HG03439 (cell line): ENCODE data around the gene TRAPPC12.

Source experiments
- ATAC-seq: cut with Tn5 transposase; IDR thresholded peaks from one replicate; pipeline ENCODE4 v1.9.1; 2021; ENCODE audit warnings: mild to moderate bottlenecking, moderate library complexity; ENCODE audit not compliant: unreplicated experiment

The TRAPPC12 gene

DNA sequence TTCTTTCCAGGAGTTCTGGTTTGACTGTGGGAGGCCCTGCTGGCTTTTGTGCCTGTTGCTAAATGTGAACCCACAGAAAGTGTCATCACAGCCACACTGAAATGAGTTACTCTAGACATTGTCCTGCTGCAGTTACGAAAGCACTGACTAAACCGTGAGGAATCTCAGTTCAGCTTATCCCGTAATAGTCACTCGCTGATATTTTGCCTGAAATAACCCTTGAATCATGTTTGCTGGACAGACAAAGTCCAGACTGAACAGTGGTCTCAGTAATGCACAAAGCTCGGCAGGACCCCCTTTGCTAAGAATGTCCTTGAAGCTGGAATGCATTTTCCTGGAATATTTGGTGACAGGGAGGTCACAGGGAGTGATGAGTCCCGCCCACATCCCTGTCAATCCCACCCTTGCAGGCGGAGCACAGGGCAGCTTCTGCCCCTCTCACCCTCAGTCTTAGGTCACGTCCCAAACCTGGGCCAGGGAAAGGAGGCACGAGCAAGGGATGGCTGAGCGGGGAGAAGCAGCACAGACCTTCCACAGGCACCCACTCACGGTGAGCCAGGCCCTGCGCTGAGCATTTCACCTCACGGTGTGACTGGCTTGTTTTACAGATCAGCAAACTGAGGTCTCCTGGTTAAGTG lies 86.5 kb downstream of the TRAPPC12 start:
- ATAC-seq, result no peak

DNA sequence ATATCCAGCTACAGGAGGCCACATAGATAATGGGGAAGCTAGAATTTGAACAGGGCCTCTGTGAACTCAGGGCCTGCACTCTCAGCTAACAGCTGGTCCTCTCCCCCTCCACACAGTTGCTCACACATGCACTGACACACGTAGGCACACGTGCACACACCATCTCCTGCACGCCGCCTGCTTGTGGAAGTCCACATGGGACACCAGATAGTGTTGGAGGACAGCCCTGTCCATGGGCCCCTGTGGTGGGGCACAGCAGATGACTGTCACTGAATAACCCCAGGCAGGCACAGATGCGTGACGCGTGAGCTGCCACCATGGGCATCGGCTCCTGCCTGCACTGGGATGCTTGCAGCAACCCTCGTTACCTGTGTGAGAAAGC lies 87.0 kb downstream of the TRAPPC12 start:
- no peak for ATAC-seq

DNA sequence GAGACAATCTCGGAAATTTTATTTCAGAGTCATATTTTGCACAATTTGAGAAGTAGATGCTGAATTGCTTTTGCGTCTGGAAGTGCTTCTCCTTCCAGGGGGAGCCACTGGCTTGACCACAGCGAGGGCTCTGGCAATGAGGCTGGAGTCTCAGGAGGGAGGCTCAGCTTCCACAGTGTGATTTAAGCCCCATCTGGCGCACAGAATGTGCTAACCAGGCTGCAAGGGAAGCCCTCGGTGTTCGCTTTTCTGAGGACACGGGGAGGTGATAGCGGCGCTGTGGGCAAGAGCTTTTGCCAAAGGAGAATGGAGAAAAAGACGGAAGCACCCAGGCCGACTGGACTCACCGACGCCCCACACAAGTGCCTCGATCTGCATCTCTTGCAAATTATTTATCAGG lies 87.5 kb downstream of the TRAPPC12 start:
- ATAC-seq, result no peak

DNA sequence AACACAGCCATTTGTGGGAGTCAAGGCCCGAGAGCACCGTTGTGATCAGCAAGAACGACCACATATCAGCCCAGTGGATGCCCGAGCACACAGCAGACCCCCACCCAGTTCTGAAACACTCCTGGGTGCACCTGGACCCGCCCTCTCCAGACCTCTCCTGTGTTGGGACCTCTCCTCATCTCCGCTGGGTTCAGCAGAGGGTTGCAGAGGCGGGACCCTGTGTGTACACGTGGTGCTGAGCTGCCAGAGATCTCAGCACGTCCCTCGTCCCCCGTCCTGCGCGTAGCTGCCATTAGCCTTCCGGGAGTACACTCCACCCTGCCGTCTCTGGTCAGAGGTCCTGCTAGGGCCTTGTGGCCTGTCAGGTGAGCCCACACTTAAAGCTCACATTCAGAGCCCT lies 88.2 kb downstream of the TRAPPC12 start:
- ATAC-seq, result no peak

DNA sequence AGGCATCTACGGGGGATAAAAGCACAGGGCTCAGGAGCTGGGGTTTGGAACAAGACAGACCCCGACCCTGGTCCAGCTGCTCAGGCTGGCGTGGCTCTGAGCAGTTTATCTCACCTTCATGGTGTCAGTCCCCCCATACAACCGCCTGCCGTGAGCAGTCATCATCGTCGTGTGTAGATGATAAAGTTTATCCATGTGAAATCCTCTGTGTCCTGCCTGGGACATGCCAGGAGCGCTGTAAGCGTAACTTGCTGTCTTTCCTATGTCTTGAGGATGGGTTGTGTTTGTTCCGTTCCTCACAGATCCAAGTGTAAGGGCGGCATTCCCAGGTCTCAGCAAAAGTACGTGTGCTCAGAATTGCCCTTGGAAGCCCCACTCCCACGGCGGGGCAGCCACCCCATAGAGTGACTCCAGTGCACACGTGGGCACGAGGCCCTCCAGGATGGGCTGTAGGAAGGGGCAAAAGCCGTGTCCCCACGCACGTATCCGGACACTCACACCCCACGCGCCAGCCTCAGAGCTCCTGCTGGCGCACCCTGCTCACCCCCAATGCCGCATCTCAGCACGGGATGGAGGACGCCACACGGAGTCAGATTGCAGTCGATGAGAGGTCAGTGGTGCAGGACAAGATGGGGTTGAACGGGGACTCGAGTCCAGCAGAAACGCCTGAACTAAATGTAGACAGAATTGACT lies 88.9 kb downstream of the TRAPPC12 start:
- no peak for ATAC-seq

DNA sequence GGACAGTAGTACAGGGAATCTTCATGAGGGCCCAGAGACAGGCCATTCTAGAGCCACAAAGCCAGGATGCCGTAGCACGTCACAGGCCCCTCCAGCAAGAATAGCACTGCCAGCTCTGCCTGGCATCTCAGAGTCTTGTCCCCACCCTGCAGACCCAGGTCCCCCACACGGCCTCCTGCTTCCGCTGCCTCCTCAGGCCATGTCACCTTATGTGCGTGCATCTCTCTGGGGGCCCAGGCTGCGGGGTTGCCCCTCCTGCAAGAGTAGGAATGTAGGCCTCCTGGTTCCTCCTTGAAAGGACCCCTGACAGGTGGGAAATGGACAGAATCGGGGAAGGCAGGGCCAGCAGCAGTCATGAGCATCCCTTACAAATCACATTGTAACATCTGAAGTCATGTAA lies 90.0 kb downstream of the TRAPPC12 start:
- ATAC-seq, result no peak

DNA sequence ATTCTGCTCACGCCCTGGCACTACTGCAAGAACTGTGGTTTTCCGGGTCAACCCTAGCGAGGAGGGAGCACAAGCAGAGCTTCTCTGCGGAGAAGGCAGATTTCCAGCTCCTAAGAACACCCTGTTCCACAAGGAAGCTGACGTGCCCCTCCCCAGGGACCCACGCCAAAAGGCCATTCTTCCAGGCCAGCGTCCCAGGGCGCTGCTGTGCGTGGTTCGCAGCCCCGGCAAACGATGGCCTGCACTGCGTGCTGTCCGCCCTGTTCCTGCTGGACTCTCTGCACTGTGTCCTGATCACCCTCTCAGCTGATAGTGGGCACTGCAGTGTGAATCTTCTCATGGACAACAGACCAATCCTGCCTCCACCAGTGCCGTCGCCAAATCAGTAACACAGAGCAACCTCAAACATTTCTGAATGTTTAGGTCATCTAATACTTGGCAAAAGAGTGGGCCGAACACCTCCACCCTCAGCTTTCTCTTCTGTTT lies 90.7 kb downstream of the TRAPPC12 start:
- ATAC-seq, result no peak

DNA sequence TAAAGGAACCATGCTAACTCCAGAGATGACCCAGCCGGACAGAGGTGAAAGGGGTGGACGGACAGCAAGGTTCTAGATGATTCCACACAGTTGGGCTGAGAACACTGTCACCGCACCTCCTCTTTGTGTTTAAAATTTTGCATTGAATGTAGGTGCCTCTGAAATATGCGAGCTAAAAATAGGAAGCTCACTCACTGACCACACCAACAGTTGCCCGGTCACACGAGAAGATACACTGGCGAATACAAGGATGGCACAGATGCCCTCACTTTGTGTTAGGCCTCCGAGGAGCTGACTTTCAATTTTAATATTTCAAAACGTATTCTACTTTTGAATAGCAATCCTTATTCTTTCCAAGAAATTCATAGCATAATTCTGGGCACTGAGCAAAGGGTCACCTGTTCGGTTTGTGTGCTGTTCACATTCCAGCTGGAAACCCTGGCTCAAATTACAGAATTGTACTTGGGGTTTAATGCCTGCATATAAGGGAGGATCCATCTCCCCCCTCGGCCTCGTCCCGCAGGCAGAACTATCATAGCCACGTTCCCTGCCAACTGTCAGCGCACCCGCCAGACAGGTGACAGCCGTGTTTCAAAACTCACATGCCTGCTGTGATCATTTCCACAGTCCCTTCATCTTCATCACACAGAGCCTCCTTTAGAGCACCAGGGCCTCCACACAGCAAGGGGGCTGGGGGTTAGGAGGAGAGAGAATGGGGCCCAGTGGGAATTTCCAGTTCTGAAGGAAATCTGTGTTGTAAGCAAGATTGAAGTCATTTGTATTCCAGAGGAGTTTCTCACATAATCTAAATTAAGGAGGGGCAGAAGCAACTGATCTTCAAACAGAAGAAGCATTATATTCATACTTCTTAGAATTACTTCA lies 91.6 kb downstream of the TRAPPC12 start:
- ATAC-seq, result no peak

DNA sequence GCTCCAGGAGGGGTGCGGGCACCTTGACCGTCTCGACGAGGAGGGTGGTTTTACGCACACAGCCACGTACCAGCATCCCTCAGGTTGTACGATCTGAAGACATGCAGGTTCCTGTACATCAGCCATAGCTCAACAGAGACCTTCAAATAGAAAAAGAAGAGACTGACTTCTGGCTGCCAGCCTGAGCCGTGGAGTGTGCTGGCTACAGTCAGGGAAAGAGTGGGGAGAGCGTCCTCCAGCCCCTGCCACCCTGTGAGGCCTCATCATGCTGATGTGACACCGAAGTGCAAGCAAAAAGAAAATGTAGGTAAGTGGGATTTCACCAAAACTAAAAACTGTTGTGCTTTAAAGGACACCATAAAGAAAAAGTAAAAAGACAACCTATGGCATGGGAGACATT lies 92.8 kb downstream of the TRAPPC12 start:
- no peak for ATAC-seq

DNA sequence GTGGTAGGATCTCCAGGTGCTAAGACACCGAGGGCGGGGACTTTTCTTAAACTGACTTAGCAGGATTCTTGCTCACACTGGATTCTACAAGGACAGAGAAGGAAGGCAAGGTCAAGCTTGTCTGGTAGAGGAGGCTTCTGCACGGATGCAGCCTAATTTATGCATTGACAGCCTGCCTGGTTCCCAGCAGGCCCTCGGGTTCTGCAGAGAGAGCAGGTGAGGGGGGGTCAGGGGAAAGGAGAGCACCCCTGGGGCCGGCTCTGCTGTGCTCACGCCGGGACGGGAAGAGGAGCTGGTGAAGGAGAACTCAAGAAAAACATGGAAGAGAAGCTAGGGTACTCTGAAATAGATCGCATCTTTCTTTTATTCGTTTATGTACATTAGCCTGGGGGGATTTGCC lies 93.5 kb downstream of the TRAPPC12 start:
- no peak for ATAC-seq

DNA sequence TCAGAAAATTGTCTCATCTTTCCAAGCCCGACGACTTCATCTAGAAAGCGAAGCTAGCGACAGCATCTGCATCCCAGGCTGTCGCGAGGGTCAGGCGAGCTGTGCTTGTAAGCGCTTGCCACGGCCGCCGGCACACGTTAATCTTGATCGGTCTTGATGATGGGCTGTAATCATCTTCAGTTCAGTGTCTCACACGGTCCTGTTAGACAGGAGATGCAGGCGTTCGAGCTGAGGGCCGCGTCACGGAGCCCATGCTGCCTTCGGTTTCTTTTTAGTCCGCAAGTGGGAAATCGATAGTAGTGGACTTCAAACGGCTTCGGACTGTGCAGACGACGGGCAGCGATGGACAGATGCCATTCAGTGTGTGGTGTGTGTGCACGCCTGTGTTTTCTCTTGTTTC lies 96.3 kb downstream of the TRAPPC12 start:
- no peak for ATAC-seq

DNA sequence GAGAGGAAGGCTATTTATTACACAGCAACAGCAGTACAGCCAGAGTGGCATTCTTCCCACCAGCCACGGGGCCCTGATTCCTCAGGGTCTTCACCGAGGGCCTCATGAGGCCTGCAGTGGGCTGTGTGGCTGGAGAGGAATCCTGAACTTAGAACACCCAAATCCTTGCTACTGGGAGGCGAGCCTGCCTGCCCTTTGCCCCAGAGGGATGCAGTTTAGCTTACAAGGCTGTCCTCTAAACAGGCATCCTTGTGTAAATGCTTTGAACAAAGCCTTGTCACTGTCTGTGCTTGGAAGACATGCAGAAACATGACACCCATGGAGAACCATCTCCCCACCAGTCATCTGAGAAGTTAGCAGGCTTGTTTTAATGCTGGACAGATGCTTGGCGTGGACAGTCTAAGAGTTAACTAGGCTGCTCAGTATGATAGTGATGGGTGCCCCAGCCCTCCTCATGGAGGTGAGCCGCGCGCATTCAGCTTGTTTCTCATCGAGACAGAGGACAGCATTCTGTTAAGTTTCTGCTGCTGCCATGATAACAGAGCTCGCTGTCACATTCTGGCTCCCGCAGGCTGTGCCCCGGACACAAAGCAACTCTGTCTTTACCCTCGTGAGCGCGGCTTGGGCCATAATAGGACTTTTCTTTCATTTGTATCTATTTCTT lies 97.0 kb downstream of the TRAPPC12 start:
- ATAC-seq, result no peak

DNA sequence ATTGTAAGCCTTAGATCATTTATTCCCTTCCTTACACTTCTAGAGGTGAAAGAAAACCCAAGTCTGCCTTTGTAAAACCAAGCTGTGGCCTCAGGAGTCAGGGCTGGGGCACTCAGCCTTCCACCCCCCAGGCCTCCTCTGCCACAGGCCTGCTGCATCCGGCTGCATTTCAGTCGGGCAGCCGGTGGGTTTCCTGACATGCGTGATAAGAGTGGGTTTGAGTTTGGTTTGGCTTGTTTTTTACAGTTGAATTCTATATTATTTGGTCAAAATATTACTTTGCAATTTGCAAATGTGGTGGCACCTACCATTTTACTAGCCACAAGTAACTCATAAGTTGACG lies 97.5 kb downstream of the TRAPPC12 start:
- ATAC-seq, result no peak

DNA sequence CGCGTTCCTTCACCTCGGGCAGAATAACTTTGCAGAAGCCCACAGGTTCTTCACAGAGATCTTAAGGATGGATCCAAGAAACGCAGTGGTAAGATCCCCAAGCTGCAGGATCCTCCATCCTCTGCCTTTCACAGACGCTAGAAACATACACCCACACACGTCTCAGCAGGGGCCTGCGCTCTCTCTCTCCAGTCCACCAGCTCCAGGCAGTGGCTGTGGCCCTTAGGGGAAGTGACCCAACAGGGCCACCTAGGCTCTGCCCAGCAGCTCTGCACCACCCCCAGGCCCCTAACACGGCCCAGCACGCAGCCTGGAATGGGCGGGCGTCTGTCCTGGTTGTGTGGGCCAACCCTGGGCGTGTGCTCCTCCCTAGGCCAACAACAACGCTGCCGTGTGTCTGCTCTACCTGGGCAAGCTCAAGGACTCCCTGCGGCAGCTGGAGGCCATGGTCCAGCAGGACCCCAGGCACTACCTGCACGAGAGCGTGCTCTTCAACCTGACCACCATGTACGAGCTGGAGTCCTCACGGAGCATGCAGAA lies 99.4 kb downstream of the TRAPPC12 start:
- ATAC-seq, result no peak

DNA sequence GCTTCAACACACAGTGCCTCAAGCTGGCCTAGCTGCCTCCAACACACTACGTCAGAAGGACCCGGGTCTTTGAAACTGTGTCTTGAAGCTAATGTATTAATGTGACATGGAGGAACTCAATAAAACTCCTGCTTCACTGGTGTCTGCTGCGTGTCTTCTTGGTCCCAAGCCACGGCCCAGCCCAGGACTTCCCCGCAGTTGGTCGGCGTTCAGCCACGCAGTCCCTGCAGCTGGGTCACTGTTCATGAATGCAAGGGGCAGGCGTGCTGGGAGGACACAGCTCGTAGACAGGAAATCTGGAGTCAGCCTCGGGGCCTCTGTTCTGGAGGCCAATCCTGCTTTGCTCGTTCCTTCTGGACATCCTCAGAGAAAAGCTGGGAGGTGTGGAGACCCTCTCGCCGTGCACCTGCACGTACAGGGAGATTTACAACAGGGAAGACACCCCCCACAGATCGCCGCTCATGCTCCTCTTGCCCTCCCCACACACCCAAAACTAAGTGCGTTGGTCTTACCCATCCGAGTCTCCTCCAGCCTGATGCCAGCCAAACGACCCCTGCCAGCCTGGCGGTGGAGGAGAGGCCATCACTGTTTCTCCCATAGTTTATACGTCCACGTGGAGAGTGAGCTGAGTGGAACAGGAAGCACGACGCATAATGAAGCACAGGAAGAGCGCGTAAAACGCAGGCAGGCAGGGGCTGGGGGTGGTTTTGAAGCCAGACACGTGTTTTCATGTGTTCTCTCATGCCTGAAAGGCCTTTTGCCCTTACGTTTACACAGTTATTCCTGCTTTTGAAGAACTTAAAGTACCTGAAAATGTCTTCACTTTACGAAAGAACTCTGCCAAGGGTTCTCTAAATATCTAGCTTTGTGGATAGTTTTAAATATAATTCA lies 100.2 kb downstream of the TRAPPC12 start:
- ATAC-seq, result no peak

DNA sequence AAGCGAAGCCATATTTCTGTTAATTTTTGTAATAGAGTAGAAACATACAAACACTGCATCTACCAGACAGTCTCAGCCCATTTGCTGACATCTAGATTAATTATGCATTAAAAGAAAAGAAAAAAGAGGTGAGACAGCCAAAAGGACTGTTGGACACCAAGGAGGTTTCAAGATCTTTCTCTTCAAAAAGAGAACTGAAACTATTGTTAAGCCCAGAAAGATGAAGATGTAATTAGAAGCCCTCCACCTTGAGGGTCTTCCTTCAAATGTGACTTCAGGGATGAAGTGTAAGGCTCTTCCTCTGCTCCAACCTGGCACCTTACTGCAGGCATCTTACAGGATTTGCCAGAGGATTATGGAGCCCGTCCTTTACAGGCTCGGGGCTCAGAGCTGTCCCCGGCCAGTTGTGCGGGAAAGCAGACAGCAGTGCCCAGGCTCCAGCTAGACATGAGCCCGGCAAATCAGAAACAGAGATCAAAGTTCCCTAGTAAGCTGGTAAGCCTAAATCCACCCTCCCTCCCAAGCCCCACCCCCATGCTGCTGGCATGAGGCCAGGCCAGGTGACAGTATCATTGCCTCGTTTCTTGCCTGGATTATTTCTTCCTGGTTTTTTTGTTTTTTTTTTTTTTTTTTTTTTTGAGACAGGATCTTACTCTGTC lies 101.0 kb downstream of the TRAPPC12 start:
- no peak for ATAC-seq

DNA sequence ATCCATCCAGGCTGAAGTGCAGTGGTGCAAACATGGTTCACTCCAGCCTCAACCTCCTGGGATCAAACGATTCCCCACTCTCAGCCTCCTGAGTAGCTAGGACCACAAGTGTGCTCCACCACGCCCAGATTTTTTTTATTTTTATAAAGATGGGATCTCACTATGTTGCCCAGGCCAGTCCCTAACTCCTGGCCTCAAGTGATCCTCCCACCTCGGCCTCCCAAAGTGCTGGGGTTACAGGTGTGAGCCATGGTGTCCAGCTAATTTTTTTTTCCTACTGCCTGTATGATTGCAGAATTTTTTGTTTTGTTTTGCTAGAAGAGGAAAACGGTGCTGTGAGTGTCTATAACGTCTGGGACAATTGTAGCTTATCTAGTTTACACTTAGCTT lies 101.5 kb downstream of the TRAPPC12 start:
- no peak for ATAC-seq

DNA sequence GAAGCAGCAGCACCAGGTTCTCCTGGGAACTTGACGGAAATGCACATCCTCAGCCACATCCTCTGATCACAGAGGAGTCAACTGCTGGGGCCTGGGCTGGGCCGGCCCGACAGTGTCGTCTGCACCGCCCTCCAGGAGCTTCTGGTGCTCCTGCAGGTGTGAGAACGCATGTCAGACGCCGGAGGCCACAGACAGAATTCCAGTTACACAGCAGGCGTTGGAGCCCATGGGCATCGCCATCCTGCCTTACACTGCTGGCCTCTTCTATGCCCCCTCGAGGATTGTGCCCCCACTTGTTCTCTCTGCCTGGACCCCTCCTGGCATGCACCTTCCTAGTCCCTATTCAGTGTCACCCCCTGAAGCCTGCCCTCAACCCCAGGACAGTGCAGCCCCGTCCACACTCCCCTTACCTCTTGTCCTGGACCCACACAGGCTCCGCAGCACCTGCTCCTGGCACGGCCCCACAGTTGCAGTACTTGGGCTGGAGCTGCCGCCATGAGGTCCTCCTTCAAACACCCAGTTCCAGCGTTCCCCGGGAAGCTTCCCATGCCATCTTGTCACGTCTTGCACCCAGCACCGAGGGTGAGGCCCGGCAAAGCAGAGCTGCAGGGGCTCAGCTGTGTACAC lies 102.4 kb downstream of the TRAPPC12 start:
- ATAC-seq, result no peak

DNA sequence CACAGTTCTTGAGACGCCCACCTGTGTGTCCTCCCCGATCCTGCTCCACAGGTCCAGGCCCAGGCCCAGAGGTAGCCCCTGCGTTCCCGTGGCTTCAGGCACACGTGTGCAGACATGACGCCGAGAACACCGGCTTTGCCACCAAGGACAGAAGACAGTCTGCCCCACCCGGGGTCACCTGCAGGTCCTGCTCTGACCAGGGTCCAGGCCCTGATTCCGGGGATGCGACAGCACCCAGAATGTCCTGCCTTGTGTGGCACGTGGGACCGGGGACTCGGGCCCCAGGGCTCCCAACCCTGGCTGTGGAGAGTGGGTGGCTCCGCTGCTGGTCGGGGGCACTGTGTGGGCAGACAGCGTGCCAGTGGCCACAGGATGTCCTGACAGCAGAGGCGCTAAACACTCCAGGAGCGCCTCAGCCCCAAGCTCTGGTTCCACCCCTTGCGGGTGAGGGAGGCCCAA lies 102.9 kb downstream of the TRAPPC12 start:
- no peak for ATAC-seq
